ENCODE results near the gene HS3ST3B1. TPM values are rescaled to one million over a fixed set of nuclear protein-coding genes. Genes with fewer than 3 reads are reported as not detected.
A peak's percentile ranks its signal among the peaks of the same experiment; 100 is the strongest.

Gene HS3ST3B1
- total RNA-seq, 1 experiment from 2014 or later: 22.3 TPM

GRCh38 chr17:14321980-14322776, 21.3 kb downstream of the HS3ST3B1 start (continued):
- TF ChIP-seq PRDM15 (CRISPR knock-in tag; IDR thresholded peaks at IDR 0.05) (no peak), RORB (CRISPR knock-in tag; IDR thresholded peaks at IDR 0.05) (no peak), FOXP1 (CRISPR knock-in tag; IDR thresholded peaks at IDR 0.05; ENCODE audit: borderline replicate concordance) (no peak), ZNF121 (CRISPR knock-in tag; IDR thresholded peaks at IDR 0.05) (no peak), SOX15 (CRISPR knock-in tag; IDR thresholded peaks at IDR 0.05) (no peak), ZNF396 (CRISPR knock-in tag; IDR thresholded peaks at IDR 0.05; ENCODE audit: borderline replicate concordance) (no peak), ZNF263 (CRISPR knock-in tag; IDR thresholded peaks at IDR 0.05; ENCODE audit: low read depth) (no peak), FOXK1 (CRISPR knock-in tag; IDR thresholded peaks at IDR 0.05) (no peak), JUN (CRISPR knock-in tag; IDR thresholded peaks at IDR 0.05) (no peak), ETV6 (CRISPR knock-in tag; IDR thresholded peaks at IDR 0.05) (no peak), OVOL2 (CRISPR knock-in tag; IDR thresholded peaks at IDR 0.05; ENCODE audit: borderline replicate concordance) (no peak), HMGA2 (CRISPR knock-in tag; IDR thresholded peaks at IDR 0.05) (no peak)
- TF ChIP-seq, protein P1, sequence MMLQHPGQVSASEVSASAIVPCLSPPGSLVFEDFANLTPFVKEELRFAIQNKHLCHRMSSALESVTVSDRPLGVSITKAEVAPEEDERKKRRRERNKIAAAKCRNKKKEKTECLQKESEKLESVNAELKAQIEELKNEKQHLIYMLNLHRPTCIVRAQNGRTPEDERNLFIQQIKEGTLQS (CRISPR knock-in tag; conservative IDR thresholded peaks at IDR 0.05): no peak
- TF ChIP-seq, protein P2, sequence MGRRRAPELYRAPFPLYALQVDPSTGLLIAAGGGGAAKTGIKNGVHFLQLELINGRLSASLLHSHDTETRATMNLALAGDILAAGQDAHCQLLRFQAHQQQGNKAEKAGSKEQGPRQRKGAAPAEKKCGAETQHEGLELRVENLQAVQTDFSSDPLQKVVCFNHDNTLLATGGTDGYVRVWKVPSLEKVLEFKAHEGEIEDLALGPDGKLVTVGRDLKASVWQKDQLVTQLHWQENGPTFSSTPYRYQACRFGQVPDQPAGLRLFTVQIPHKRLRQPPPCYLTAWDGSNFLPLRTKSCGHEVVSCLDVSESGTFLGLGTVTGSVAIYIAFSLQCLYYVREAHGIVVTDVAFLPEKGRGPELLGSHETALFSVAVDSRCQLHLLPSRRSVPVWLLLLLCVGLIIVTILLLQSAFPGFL (CRISPR knock-in tag; IDR thresholded peaks at IDR 0.05; ENCODE audit: borderline replicate concordance): no peak
- TF ChIP-seq, protein P3, sequence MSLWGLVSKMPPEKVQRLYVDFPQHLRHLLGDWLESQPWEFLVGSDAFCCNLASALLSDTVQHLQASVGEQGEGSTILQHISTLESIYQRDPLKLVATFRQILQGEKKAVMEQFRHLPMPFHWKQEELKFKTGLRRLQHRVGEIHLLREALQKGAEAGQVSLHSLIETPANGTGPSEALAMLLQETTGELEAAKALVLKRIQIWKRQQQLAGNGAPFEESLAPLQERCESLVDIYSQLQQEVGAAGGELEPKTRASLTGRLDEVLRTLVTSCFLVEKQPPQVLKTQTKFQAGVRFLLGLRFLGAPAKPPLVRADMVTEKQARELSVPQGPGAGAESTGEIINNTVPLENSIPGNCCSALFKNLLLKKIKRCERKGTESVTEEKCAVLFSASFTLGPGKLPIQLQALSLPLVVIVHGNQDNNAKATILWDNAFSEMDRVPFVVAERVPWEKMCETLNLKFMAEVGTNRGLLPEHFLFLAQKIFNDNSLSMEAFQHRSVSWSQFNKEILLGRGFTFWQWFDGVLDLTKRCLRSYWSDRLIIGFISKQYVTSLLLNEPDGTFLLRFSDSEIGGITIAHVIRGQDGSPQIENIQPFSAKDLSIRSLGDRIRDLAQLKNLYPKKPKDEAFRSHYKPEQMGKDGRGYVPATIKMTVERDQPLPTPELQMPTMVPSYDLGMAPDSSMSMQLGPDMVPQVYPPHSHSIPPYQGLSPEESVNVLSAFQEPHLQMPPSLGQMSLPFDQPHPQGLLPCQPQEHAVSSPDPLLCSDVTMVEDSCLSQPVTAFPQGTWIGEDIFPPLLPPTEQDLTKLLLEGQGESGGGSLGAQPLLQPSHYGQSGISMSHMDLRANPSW (CRISPR knock-in tag; conservative IDR thresholded peaks at IDR 0.05; ENCODE audit: low read depth): no peak

- ChIA-PET POLR2A (interaction anchor here (0.9 kb wide), 1 partner anchor 14 kb away, joined by 3 read pairs; no protein-coding TSS in a partner anchor), CTCF (interaction anchor here (0.8 kb wide), 1 partner anchor 18 kb away, joined by 3 read pairs; no protein-coding TSS in a partner anchor)
- Mint-ChIP-seq H3K4me3 (no peak overlapping the region), H3K27me3 (ENCODE audit: low read depth) (peaks cover 36% of the 10 kb centered on the region), H3K27ac (no peak overlapping the region), H3K4me1 (peaks cover 64% of the 10 kb centered on the region), H3K9me3 (no peaks in the 10 kb centered on the region), H3K36me3 (peaks cover 2% of the 10 kb centered on the region; the same call in 1 of the 2 replicates)
- DNase-seq (ENCODE audit: low spot score) (no peak), ATAC-seq (peak; percentile 32; the same call in 1 of the 2 replicates)
- no peak for TF ChIP-seq ETV6 (CRISPR knock-in tag; IDR thresholded peaks at IDR 0.05)
- TF ChIP-seq, protein P4, sequence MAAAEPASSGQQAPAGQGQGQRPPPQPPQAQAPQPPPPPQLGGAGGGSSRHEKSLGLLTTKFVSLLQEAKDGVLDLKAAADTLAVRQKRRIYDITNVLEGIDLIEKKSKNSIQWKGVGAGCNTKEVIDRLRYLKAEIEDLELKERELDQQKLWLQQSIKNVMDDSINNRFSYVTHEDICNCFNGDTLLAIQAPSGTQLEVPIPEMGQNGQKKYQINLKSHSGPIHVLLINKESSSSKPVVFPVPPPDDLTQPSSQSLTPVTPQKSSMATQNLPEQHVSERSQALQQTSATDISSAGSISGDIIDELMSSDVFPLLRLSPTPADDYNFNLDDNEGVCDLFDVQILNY (CRISPR knock-in tag; IDR thresholded peaks at IDR 0.05): no peak
- TF ChIP-seq ZNF396 (CRISPR knock-in tag; IDR thresholded peaks at IDR 0.05; ENCODE audit: borderline replicate concordance): no peak
- TF ChIP-seq NFE2L1 (CRISPR knock-in tag; IDR thresholded peaks at IDR 0.05): no peak
- no peak for TF ChIP-seq ZNF263 (CRISPR knock-in tag; IDR thresholded peaks at IDR 0.05; ENCODE audit: low read depth)
- TF ChIP-seq, protein P5, sequence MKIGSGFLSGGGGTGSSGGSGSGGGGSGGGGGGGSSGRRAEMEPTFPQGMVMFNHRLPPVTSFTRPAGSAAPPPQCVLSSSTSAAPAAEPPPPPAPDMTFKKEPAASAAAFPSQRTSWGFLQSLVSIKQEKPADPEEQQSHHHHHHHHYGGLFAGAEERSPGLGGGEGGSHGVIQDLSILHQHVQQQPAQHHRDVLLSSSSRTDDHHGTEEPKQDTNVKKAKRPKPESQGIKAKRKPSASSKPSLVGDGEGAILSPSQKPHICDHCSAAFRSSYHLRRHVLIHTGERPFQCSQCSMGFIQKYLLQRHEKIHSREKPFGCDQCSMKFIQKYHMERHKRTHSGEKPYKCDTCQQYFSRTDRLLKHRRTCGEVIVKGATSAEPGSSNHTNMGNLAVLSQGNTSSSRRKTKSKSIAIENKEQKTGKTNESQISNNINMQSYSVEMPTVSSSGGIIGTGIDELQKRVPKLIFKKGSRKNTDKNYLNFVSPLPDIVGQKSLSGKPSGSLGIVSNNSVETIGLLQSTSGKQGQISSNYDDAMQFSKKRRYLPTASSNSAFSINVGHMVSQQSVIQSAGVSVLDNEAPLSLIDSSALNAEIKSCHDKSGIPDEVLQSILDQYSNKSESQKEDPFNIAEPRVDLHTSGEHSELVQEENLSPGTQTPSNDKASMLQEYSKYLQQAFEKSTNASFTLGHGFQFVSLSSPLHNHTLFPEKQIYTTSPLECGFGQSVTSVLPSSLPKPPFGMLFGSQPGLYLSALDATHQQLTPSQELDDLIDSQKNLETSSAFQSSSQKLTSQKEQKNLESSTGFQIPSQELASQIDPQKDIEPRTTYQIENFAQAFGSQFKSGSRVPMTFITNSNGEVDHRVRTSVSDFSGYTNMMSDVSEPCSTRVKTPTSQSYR (CRISPR knock-in tag; IDR thresholded peaks at IDR 0.05): no peak
- TF ChIP-seq, protein P6, sequence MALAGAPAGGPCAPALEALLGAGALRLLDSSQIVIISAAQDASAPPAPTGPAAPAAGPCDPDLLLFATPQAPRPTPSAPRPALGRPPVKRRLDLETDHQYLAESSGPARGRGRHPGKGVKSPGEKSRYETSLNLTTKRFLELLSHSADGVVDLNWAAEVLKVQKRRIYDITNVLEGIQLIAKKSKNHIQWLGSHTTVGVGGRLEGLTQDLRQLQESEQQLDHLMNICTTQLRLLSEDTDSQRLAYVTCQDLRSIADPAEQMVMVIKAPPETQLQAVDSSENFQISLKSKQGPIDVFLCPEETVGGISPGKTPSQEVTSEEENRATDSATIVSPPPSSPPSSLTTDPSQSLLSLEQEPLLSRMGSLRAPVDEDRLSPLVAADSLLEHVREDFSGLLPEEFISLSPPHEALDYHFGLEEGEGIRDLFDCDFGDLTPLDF (CRISPR knock-in tag; IDR thresholded peaks at IDR 0.05): no peak
- TF ChIP-seq SMAD4 (CRISPR knock-in tag; IDR thresholded peaks at IDR 0.05): no peak
- no peak for TF ChIP-seq JUN (CRISPR knock-in tag; IDR thresholded peaks at IDR 0.05)
- no peak for TF ChIP-seq USF2 (CRISPR knock-in tag; IDR thresholded peaks at IDR 0.05)
Observed at GRCh38 chr17:14323522-14323981, 22.7 kb downstream of the HS3ST3B1 start.

Data from WTC11 (cell line).